AG09309 (cell line): Measurements from ENCODE around the gene SLC9C2.

Source experiments
- DNase-seq: peaks from one replicate; pipeline ENCODE4 v3.0.0-alpha.2; 2010; ENCODE audit warnings: low read depth
- H3K4me3 ChIP-seq: 2 replicates; pipeline ENCODE4 v1.5.1; 2011; ENCODE audit warnings: mild to moderate bottlenecking, low read depth, low read length, moderate library complexity; ENCODE audit not compliant: control insufficient read depth
- TF ChIP-seq, protein P1 (sequence below): IDR thresholded peaks from 2 replicates; pipeline ENCODE4 v1.5.1; 2011; ENCODE audit warnings: mild to moderate bottlenecking, low read depth, low read length, inconsistent platforms; ENCODE audit not compliant: insufficient read depth, control insufficient read depth; ENCODE audit errors: missing control alignments

The SLC9C2 gene

DNA sequence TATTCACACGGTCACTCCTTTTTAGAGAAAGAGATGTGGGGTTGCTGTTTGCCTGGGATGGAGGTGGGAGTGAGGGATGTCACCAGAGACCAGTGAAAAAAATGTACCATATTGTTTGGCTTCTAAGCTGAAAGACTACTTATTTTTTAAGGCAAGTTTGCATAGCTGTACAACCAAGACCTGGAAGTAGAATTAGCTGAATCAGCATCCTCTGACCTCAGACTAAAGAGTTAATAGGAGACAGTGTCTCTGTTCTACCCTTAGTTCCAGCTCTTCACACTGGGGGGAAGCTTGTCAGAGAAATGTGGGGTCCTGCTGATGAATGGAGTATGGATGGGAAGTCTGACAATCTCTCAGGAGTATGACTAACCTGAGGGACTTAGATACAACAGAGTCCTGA is 41.6 kb downstream of the SLC9C2 start:
- DNase-seq: no peak
- TF ChIP-seq, protein P1, sequence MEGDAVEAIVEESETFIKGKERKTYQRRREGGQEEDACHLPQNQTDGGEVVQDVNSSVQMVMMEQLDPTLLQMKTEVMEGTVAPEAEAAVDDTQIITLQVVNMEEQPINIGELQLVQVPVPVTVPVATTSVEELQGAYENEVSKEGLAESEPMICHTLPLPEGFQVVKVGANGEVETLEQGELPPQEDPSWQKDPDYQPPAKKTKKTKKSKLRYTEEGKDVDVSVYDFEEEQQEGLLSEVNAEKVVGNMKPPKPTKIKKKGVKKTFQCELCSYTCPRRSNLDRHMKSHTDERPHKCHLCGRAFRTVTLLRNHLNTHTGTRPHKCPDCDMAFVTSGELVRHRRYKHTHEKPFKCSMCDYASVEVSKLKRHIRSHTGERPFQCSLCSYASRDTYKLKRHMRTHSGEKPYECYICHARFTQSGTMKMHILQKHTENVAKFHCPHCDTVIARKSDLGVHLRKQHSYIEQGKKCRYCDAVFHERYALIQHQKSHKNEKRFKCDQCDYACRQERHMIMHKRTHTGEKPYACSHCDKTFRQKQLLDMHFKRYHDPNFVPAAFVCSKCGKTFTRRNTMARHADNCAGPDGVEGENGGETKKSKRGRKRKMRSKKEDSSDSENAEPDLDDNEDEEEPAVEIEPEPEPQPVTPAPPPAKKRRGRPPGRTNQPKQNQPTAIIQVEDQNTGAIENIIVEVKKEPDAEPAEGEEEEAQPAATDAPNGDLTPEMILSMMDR: no peak
- H3K4me3 ChIP-seq: no peak overlapping the region

DNA sequence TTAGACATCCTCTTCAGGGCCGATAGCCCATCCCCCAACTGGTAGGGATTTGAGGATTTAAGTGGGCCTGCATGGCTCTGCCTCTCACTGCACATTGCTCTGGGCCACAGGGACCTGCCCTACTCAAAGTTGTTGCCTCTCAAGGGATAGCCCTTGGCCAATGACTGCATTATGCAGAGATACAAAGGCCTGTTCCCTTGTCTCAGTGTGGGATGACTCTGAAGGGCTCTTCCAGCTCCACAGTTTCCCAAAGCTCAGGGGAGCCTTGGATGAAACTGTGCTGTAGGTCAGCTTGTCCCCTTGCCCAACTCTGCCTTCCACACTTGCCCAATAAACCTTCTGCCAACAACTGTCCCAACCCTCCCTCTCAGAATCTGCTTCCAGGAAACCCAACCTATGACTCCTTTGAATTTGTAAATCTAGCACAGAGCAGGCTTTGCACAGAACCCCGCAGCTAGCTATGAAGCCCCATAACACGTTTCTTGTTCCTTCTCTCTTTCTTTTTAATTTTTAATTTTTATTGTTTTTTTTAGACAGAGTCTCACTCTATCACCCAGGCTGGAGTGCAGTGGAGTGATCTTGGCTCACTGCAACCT is 42.5 kb downstream of the SLC9C2 start:
- no peak overlapping the region for H3K4me3 ChIP-seq
- TF ChIP-seq, protein P1: no peak
- DNase-seq: no peak

DNA sequence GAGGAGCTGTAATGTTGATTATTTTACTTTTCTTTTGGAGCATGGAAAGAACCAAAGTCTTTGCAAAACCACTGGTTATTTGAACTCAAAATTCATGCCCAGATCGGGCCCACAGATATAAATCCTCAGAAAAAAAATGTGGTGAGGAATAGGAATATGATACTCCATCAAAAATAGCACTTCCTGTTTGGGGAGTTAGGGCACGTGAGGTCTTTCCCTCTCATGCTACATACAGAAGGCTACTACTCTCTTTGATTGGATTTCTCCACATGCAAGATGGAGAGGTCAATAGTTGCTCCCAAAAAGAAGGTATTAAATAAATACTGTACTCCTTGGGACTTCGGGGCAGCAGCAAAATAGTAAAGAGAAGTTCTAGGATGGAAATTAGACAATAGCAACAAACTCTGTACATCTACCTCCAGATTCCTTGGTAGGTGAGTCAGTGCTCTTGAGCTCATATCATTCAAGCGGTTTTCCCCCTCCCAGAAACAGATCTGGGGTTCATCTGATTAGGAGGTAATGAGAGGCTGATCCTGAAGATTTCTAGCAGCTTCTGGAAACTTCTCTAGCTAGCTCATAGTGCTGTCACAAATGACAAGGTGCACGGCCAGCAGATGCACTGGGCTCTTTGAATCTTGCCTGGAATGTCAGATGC is 47.1 kb downstream of the SLC9C2 start:
- TF ChIP-seq, protein P1: no peak
- no peak for DNase-seq
- H3K4me3 ChIP-seq: no peak overlapping the region

DNA sequence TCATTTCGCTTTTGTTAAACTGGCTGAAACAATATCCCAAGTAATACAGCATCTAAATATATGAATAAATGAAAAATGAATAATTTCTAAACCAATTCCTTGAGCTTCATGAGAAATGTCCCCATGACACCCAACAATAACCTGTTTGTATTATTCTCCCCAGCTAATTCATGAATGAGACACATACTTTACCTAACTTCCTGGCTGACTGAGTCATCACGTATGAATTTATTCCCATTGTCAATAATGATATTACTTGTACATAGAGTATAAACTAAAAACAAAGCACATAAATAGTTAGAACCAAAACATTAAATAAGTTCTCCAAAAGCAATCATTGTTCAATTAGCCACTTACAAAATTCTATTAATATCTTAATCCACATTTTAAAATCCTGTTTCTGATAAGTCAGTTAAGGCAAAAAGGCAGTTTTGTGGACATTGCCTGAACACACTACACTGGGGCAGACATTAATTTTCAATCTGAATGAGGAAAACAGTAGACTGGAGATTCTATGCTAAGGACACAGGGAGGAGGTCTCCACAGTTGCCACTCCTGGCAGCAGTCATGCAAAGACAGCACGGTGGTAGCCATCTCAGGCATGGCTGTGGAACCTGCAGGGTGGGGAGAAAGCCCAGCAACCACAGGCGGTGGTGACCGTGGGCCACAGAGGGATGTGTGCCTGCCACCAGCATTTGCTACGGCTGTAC is 48.2 kb downstream of the SLC9C2 start:
- no peak for DNase-seq
- H3K4me3 ChIP-seq: no peak overlapping the region
- TF ChIP-seq, protein P1: no peak

DNA sequence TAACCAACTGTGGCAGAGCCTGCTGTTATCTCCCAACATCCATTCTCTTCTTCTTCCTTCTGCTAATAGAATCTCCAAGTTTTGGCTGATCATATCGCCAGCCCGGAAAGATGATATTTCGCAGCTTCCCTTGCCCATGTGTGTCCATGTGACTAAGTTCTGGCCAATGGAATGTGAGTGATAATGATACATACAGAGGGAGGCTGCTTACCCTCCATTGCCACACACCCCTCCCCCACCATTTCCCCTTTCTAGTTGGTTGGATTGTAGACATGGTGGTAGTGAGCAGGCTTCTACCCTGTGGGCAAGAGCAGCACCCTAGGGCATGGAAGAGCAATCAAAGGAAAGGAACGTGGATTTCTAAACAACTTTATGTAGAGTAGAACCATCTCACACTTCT is 48.8 kb downstream of the SLC9C2 start:
- TF ChIP-seq, protein P1: no peak
- no peak overlapping the region for H3K4me3 ChIP-seq
- no peak for DNase-seq

DNA sequence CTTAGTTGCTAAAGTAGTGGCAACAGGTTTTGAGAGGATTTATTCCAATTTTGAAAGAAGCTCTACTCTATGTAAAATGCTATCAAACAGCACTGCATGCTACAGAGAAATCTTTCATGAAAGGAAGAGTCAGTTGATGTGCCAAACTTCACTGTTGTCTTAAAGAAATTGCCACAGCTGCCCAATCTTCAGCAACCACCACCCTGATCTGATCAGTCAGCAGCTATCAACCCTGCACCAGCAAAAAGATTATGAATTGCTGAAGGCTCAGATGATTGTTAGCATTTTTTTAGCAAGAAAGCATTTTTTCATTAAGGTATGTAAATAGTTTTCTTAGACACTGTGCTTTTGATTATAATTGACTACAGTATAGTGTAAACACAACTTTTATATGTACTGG is 49.6 kb downstream of the SLC9C2 start:
- no peak for DNase-seq
- TF ChIP-seq, protein P1: no peak
- H3K4me3 ChIP-seq: no peak overlapping the region
